NCI-H1694 (cell line): ENCODE data around the gene SLC32A1.

Experiments
- DNase-seq: peaks from one replicate; lab custom pipeline; 2025; lab: John Stamatoyannopoulos, UW

The SLC32A1 gene

DNA sequence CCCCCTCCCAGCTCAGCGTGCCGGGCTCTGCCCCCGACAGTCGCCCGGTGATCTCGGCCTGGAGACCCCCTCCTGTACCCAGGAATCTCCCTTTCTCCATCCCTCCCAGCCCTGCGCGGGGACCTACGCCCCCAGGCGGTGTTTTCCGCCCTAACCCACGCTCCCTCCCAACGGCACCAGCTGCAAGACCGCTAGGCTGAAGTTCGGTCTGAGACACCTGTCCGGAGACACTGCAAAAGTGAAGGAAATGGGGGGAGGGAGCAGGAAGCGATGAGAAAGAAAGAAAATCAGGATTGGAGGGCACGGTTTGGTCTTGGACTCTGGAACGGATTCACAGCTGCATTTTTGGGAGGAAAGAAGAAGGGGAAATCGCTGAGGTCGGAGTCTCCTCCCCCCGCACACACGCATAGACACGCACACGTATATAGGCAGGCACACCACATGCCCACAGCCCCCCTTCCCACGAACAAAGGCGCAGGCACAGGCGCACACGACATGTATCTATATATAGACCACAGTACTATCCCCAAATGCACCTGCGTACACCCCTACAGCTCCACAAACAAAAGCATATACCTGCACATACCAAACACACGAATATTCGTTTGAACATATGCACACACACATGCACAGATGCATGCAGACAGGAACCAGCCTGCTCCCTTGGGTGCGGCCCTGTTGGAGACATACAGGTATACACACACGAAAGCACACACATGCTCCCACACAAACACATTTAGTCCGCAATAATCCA lies 1.0 kb downstream of the SLC32A1 start:
- no peak for DNase-seq

- DNase-seq, result peak; percentile 38
Observed at GRCh38 chr20:38725931-38726803, 1.9 kb downstream of the SLC32A1 start.

GRCh38 chr20:38726804-38727606 lies 2.7 kb downstream of the SLC32A1 start:
- DNase-seq, result no peak

GRCh38 chr20:38727607-38728190 lies 3.4 kb downstream of the SLC32A1 start:
- no peak for DNase-seq

DNA sequence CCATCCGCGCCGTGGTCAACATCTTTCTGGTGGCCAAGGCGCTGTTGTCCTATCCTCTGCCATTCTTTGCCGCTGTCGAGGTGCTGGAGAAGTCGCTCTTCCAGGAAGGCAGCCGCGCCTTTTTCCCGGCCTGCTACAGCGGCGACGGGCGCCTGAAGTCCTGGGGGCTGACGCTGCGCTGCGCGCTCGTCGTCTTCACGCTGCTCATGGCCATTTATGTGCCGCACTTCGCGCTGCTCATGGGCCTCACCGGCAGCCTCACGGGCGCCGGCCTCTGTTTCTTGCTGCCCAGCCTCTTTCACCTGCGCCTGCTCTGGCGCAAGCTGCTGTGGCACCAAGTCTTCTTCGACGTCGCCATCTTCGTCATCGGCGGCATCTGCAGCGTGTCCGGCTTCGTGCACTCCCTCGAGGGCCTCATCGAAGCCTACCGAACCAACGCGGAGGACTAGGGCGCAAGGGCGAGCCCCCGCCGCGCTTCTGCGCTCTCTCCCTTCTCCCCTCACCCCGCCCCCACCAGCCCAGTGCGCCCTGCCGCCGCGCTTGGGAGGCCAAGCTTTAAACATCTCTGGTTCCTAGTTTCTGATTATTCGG lies 4.0 kb downstream of the SLC32A1 start:
- DNase-seq, result no peak

DNA sequence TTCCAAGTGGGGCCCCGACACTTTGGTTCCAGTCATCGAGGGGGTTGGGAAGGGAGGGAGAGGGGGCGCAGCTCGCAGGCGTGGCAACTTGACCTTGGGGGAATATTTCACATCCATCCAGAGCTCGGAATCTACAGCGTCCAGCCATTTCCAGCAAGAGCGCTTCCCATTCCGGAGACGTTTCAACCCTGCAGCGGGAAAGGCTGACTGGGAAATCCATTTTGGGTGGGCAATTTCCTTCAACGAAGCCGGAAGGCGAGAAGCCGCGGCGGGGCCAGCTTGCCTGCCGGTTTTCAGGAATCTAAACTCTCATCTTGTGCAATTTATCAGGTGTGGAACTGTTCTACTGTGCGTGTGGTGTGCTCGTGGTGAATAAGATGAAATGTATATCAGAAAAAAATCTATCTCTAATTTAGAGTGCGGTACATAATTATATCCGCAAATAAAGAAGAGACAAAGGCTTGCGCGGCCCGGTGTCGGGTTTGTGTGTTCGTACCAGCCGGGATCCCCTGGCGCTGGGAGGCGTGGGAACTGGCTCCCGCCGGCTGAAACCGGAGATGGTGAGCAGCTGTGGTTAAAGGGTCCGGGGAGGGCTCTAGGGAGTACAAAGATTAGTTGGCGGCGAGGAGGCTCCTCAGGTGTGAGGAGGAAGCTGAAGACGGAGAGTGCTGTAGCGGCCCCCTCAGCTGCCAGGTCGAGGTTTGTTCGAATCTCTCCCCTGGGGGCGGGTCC lies 4.8 kb downstream of the SLC32A1 start:
- no peak for DNase-seq

DNA sequence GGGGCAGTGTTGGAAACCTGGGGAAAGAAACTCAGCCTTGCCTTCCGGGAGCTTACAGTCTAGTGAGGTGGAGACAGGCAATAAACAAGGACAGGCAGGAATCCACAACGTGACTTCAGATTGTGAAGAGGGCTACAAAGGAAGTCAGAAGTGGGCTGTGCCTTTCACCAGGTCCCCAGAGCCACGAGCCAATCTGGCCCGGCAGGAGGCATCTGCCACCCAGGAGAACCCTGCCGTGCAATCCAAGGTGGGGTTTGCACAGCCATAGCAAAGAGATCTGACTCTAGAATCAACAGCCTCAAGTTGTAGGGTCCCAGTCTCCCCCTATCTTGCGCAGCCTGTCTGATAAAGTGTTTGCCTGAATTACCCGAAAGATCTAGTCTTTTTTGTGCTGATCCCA lies 5.5 kb downstream of the SLC32A1 start:
- DNase-seq, result no peak

- no peak for DNase-seq
Observed at GRCh38 chr20:38730167-38730988, 6.1 kb downstream of the SLC32A1 start.

- DNase-seq, result peak; percentile 61
Observed at GRCh38 chr20:38730989-38731737, 6.9 kb downstream of the SLC32A1 start.

DNA sequence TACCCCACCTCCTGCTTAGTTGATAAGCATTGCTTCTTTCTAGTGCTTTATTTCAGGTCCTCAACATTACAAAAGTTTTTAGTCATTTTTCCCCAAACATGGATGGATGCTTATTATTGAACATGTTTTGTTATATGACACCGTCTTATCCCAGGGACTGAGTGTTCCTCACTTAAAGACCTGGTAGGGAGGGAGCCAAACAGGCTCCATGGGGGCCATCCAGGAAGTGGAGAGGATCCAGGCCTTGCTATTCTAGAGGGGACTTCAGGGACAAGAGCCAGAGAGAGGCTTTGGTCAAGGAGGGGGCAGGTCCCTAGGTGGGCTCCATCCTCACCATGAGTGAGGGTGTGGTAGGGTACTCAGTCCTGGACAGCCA lies 7.4 kb downstream of the SLC32A1 start:
- DNase-seq, result no peak

DNA sequence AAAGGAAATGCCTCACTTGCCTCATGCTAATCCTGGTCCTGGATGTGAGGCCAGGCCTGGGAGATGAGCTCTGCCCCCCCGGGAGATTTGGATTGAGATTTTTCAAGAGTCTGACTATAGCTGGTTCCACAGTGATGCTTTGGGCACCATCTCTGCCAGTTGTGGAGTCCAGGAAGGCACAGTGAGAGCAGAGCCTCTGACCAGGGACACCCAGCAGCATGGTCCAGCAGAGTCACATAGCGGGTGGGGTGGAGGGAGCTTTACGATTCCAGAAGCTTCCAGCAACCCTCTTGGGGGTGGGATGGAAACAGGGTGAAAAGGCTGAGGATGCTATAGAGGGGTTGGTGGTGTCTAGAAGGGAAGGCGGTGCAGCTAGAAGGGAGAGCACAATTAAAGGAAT lies 8.7 kb downstream of the SLC32A1 start:
- no peak for DNase-seq

DNA sequence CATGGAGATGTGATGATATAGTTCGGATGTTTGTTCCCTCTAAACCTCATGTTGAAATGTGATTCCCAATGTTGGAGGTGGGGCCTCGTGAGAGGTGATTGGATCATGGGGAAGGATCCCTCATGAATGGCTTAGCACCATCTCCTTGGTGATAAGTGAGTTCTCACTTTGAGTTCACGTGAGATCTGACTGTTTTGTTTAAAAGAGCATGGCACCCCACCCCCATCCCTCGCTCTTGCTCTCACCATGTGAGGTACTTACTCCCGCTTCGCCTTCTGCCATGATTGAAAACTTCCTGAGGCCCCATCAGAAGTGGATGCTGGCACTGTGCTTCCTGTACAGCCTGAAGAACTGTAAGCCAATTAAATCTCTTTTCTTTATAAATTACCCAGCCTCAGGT lies 10.9 kb downstream of the SLC32A1 start:
- no peak for DNase-seq

- no peak for DNase-seq
Observed at GRCh38 chr20:38737887-38738286, 13.6 kb downstream of the SLC32A1 start.

GRCh38 chr20:38745757-38746156 lies 21.5 kb downstream of the SLC32A1 start:
- DNase-seq, result no peak

DNA sequence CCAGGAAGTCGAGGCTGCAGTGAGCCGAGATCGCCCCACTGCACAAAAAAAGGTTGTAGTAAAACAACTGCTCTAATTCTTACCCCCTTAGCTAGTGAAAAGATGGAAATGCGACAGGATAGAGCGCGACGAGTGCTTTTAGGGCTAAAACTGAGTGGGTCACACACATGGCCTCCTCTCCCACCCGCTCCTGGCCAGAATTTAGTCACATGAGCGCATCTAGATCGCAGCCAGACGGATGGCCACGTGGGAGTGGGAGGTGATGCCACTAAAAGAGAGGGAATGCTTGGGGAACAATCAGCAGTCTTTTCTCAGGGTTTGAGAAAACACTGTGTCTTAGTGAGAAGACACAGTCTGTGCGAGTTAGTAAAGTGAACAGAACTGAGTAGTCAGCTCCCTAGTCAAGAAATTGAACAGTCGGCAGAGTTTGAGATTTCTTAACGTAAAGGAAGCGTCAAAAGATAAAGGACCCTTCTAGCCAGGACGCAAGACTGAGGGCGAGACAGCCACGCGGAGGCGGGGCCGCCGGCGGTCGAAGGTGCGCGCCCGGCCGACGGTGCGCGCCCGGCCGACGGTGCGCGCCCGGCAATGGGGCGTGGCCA lies 23.3 kb downstream of the SLC32A1 start:
- no peak for DNase-seq

- DNase-seq, result peak; percentile 30
Observed at GRCh38 chr20:38748097-38748860, 24.0 kb downstream of the SLC32A1 start, which contains the start of gene ACTR5. Gene ACTR5 (plus strand): TSS chr20:38748460. CDS start chr20:38748479, 19 bp downstream.

GRCh38 chr20:38748861-38749149 lies 24.5 kb downstream of the SLC32A1 start:
- no peak for DNase-seq

GRCh38 chr20:38751360-38751976 lies 27.2 kb downstream of the SLC32A1 start:
- peak; percentile 33 for DNase-seq
